IMR-90 (cell line): ENCODE results near the gene POLR3K. TPM values are rescaled to one million over a fixed set of nuclear protein-coding genes. Genes with fewer than 3 reads are reported as not detected.

Source experiments
- ATAC-seq: fragments of 200-7000 bp; cut with Tn5 transposase; 2 replicates; pipeline ENCODE4 v1.9.1; 2020; ENCODE audit warnings: low read depth, mild to moderate bottlenecking, moderate library complexity
- BruUV-seq: library from RNA; stranded (reverse); fragments of 400-500 nt; replicated peaks from 2 replicates; lab custom pipeline; 2021; lab: Mats Ljungman, UMichigan
- CTCF ChIA-PET: fragments of 300-600 bp; formaldehyde crosslinking; extraction: SDS; loops from one replicate; lab custom pipeline; 2021; ENCODE audit warnings: antibody characterized with exemption; lab: Yijun Ruan, JAX
- POLR2A ChIA-PET: fragments of 300-600 bp; sonication (Branson Sonifier 250); formaldehyde crosslinking; loops from one replicate; lab custom pipeline; 2022; ENCODE audit warnings: antibody characterized with exemption; ENCODE audit not compliant: unreplicated experiment; lab: Charles Lee
- DNase-seq: peaks from one replicate; pipeline ENCODE4 v3.0.0; 2013
- H2AFZ ChIP-seq: replicated peaks from 2 replicates; pipeline ENCODE3; 2013; ENCODE audit warnings: low read length, mild to moderate bottlenecking; ENCODE audit not compliant: poor library complexity
- H2AK5ac ChIP-seq: 2 replicates; pipeline ENCODE4 v1.6.1; 2013; ENCODE audit warnings: low read depth, low read length, inconsistent platforms
- H2AK9ac ChIP-seq: replicated peaks from 2 replicates; pipeline ENCODE3; 2013; ENCODE audit warnings: mild to moderate bottlenecking, low read depth, low read length, moderate library complexity; ENCODE audit not compliant: poor library complexity
- H2BK120ac ChIP-seq: 2 replicates; pipeline ENCODE4 v1.6.1; 2013; ENCODE audit warnings: low read depth, low read length, inconsistent platforms
- H2BK15ac ChIP-seq: 3 replicates; pipeline ENCODE4 v1.6.1; 2013; ENCODE audit warnings: low read depth, low read length, inconsistent platforms
- H2BK20ac ChIP-seq: 2 replicates; pipeline ENCODE4 v1.6.1; 2013; ENCODE audit warnings: low read depth, mild to moderate bottlenecking, inconsistent platforms, low read length, moderate library complexity
- H2BK5ac ChIP-seq: 2 replicates; pipeline ENCODE4 v1.6.1; 2013; ENCODE audit warnings: mild to moderate bottlenecking, low read depth, low read length, inconsistent platforms; ENCODE audit not compliant: poor library complexity, severe bottlenecking
- H3K14ac ChIP-seq: replicated peaks from 2 replicates; pipeline ENCODE4 v1.6.1; 2013; ENCODE audit warnings: low read depth, low read length, inconsistent platforms
- H3K18ac ChIP-seq: 2 replicates; pipeline ENCODE4 v1.6.1; 2013; ENCODE audit warnings: low read depth, low read length, control low read depth
- H3K23ac ChIP-seq: 2 replicates; pipeline ENCODE4 v1.6.1; 2013; ENCODE audit warnings: low read depth, low read length, inconsistent platforms
- H3K27ac ChIP-seq: 2 replicates; pipeline ENCODE4 v1.5.1; 2013; ENCODE audit warnings: mild to moderate bottlenecking, control low read depth, low read length; ENCODE audit not compliant: insufficient read depth
- H3K27me3 ChIP-seq: 2 replicates; pipeline ENCODE4 v1.6.1; 2013; ENCODE audit warnings: low read length; ENCODE audit not compliant: control insufficient read depth, insufficient read depth
- H3K36me3 ChIP-seq: 2 replicates; pipeline ENCODE4 v1.6.1; 2013; ENCODE audit warnings: low read length, mixed read lengths; ENCODE audit not compliant: control insufficient read depth, insufficient read depth
- H3K4ac ChIP-seq: 2 replicates; pipeline ENCODE4 v1.6.1; 2013; ENCODE audit warnings: low read depth, low read length, inconsistent platforms
- H3K4me1 ChIP-seq: 2 replicates; pipeline ENCODE4 v1.6.1; 2013; ENCODE audit warnings: low read length, mixed read lengths; ENCODE audit not compliant: control insufficient read depth, insufficient read depth
- H3K4me2 ChIP-seq: 2 replicates; pipeline ENCODE4 v1.6.1; 2013; ENCODE audit warnings: low read depth, mild to moderate bottlenecking, control low read depth, low read length, moderate library complexity
- H3K4me3 ChIP-seq: 2 replicates; pipeline ENCODE4 v1.5.1; 2013; ENCODE audit warnings: low read depth, mild to moderate bottlenecking, control low read depth, low read length, moderate library complexity; ENCODE audit not compliant: insufficient read depth
- H3K56ac ChIP-seq: 2 replicates; pipeline ENCODE4 v1.6.1; 2013; ENCODE audit warnings: low read length, inconsistent platforms; ENCODE audit not compliant: insufficient read depth; ENCODE audit errors: extremely low read depth
- H3K79me1 ChIP-seq, 2 experiments: 2 replicates each; pipeline ENCODE4 v1.6.1; 2013; ENCODE audit warnings: low read length in 2 of 2, inconsistent platforms in 1 of 2, low read depth in 1 of 2
- H3K9ac ChIP-seq: 2 replicates; pipeline ENCODE4 v1.6.1; 2013; ENCODE audit warnings: low read depth, low read length, control low read depth
- H3K9me1 ChIP-seq: 2 replicates; pipeline ENCODE4 v1.6.1; 2013; ENCODE audit warnings: low read length, inconsistent platforms; ENCODE audit not compliant: insufficient read depth
- H3K9me3 ChIP-seq: 2 replicates; pipeline ENCODE4 v1.6.1; 2013; ENCODE audit warnings: low read length; ENCODE audit not compliant: control insufficient read depth, insufficient read depth
- H4K20me1 ChIP-seq: 2 replicates; pipeline ENCODE4 v1.6.1; 2013; ENCODE audit warnings: low read length, inconsistent platforms; ENCODE audit not compliant: insufficient read depth
- H4K5ac ChIP-seq: 2 replicates; pipeline ENCODE4 v1.6.1; 2013; ENCODE audit warnings: mild to moderate bottlenecking, low read depth, low read length, control low read depth
- H4K8ac ChIP-seq, 2 experiments: 2 replicates each; pipeline ENCODE4 v1.6.1; 2013; ENCODE audit warnings: low read depth in 2 of 2, low read length in 2 of 2, control low read depth in 1 of 2, inconsistent platforms in 1 of 2
- H4K91ac ChIP-seq: 2 replicates; pipeline ENCODE4 v1.6.1; 2013; ENCODE audit warnings: low read depth, low read length, inconsistent platforms; ENCODE audit not compliant: insufficient read depth
- BHLHE40 ChIP-seq: fragments of 150-350 bp; IDR thresholded peaks from 2 replicates; pipeline ENCODE4 v1.6.1; 2016; ENCODE audit warnings: mild to moderate bottlenecking, low read depth, low read length
- CEBPB ChIP-seq: IDR thresholded peaks from 2 replicates; pipeline ENCODE4 v1.6.1; 2012; ENCODE audit warnings: low read depth, low read length, improper control_type of control experiment
- ELK1 ChIP-seq: fragments of 150-350 bp; IDR thresholded peaks from 2 replicates; pipeline ENCODE4 v1.6.1; 2016; ENCODE audit warnings: low read depth, mild to moderate bottlenecking, low read length, moderate library complexity, borderline replicate concordance
- FOS ChIP-seq: fragments of 150-350 bp; IDR thresholded peaks from 2 replicates; pipeline ENCODE4 v1.6.1; 2016; ENCODE audit warnings: low read depth, low read length
- MAFK ChIP-seq: IDR thresholded peaks from 2 replicates; pipeline ENCODE4 v1.6.1; 2012; ENCODE audit warnings: low read depth, low read length, improper control_type of control experiment
- MXI1 ChIP-seq: IDR thresholded peaks from 2 replicates; pipeline ENCODE4 v1.6.1; 2012; ENCODE audit warnings: low read depth, mild to moderate bottlenecking, low read length, moderate library complexity, borderline replicate concordance
- NFE2L2 ChIP-seq: fragments of 150-350 bp; IDR thresholded peaks from 2 replicates; pipeline ENCODE4 v1.6.1; 2016; ENCODE audit warnings: low read depth, mild to moderate bottlenecking, low read length
- POLR2A ChIP-seq: IDR thresholded peaks from 2 replicates; pipeline ENCODE4 v1.6.1; 2012; ENCODE audit warnings: mild to moderate bottlenecking, low read depth, low read length
- RAD21 ChIP-seq: IDR thresholded peaks from 2 replicates; pipeline ENCODE4 v1.6.1; 2012; ENCODE audit warnings: low read length, improper control_type of control experiment
- RCOR1 ChIP-seq: IDR thresholded peaks from 2 replicates; pipeline ENCODE4 v1.6.1; 2012; ENCODE audit warnings: mild to moderate bottlenecking, low read length, improper control_type of control experiment; ENCODE audit not compliant: insufficient replicate concordance
- RFX5 ChIP-seq: IDR thresholded peaks from 2 replicates; pipeline ENCODE4 v1.8.0; 2012; ENCODE audit warnings: low read depth, mild to moderate bottlenecking, low read length, moderate library complexity
- SMC3 ChIP-seq: fragments of 150-350 bp; IDR thresholded peaks from 2 replicates; pipeline ENCODE4 v1.6.1; 2016; ENCODE audit warnings: low read depth, mild to moderate bottlenecking, antibody characterized with exemption, low read length, moderate library complexity
- USF2 ChIP-seq: fragments of 150-350 bp; IDR thresholded peaks from 2 replicates; pipeline ENCODE4 v1.6.1; 2017; ENCODE audit warnings: mild to moderate bottlenecking, antibody characterized with exemption, low read length, low read depth
- WGBS, 2 experiments: methylation state at CpG; one replicate each; pipeline versions ENCODE4 v1.1.5 to v1.1.7; 2013; ENCODE audit warnings: missing lambda C conversion rate in 2 of 2; ENCODE audit not compliant: insufficient read length in 1 of 2; ENCODE audit errors: extremely low coverage in 2 of 2; 5-methylcytosine and 5-hydroxymethylcytosine counted together
- dilution Hi-C: fragments of 300-500 bp; cut with HindIII; formaldehyde crosslinking; loops from one replicate; pipeline ENCODE4 v1.14.3; 2018; ENCODE audit warnings: low sequenced_read_pairs; ENCODE audit not compliant: unreplicated experiment
- in situ Hi-C: fragments of 300-500 bp; cut with MboI; formaldehyde crosslinking; loops from 3 replicates; pipeline ENCODE4 v1.14.3; 2019; ENCODE audit warnings: low sequenced_read_pairs, inconsistent platforms, mixed read lengths
- intact Hi-C: fragments of 100-400 bp; cut with micrococcal nuclease; formaldehyde crosslinking; loops from 2 replicates; pipeline ENCODE4 v1.10.0; 2022
- polyA plus RNA-seq, 3 experiments: library from polyadenylated mRNA; depleted of rRNA; stranded (reverse); fragments of >200 nt; gene quantifications; 2 replicates each; pipeline ENCODE4 v1.2.3, GENCODE V29; 2012; ENCODE audit warnings: low replicate concordance in 1 of 3
- total RNA-seq: library from RNA; depleted of rRNA; stranded (reverse); fragments of >200 nt; gene quantifications from 2 replicates; pipeline ENCODE4 v1.2.3, GENCODE V29; 2012

Gene POLR3K
- total and polyA plus RNA-seq, 2 of the 4 experiments (the other 2 are of a cell fraction): 9.0 to 39.5 TPM

- no peak for TF ChIP-seq RFX5
Observed at GRCh38 chr16:74747-75334, 21.4 kb upstream of the POLR3K start (continued).

- no peak overlapping the region; the same call in 1 of the 2 replicates for H3K18ac ChIP-seq
- H2BK20ac ChIP-seq: peak overlapping the region; percentile 63
- H4K5ac ChIP-seq: no peak overlapping the region
- peak overlapping the region; percentile 100 for H2AK5ac ChIP-seq
- H3K9ac ChIP-seq: no peak overlapping the region
- peak overlapping the region; percentile 68 for H4K91ac ChIP-seq
- peak overlapping the region; percentile 62 for H2BK120ac ChIP-seq
- no peak overlapping the region for H4K8ac ChIP-seq
- dilution Hi-C loops: no loop called here
- H3K4ac ChIP-seq: peak overlapping the region; percentile 79
- POLR2A ChIA-PET: no interaction called here
- H3K27ac ChIP-seq: no peak overlapping the region
- peaks cover 30% of the 10 kb centered on the region for H4K20me1 ChIP-seq
- peak overlapping the region; percentile 38; the same call in 1 of the 3 replicates for H2BK15ac ChIP-seq
- WGBS, 2 experiments: 75% methylated on average over 2 of the region's 12 CpGs; no CpG with 5 or more reads in 1 of the 2 experiments
- H3K56ac ChIP-seq: no peak overlapping the region
- peak overlapping the region; percentile 50; the same call in 1 of the 2 replicates for H3K14ac ChIP-seq
- no peaks in the 10 kb centered on the region for H3K27me3 ChIP-seq
- H2AK9ac ChIP-seq: peak overlapping the region; percentile 57
- CTCF ChIA-PET: no interaction called here
- BruUV-seq: no TSS peak
- ATAC-seq (no peak), DNase-seq (no peak)
- peak overlapping the region; percentile 4 for H2AFZ ChIP-seq
- H3K4me2 ChIP-seq: no peak overlapping the region
- H3K36me3 ChIP-seq: no peaks in the 10 kb centered on the region; the same call in 1 of the 2 replicates
- H3K4me1 ChIP-seq: peaks cover 55% of the 10 kb centered on the region
- no peaks in the 10 kb centered on the region for H3K9me3 ChIP-seq
- no peak overlapping the region for H3K23ac ChIP-seq
- H2BK5ac ChIP-seq: no peak overlapping the region
- peaks cover 14% of the 10 kb centered on the region for H3K9me1 ChIP-seq
- in situ Hi-C loops: no loop called here
- no peak overlapping the region for H3K4me3 ChIP-seq
- H3K79me1 ChIP-seq: peaks cover 6 to 41% of the 10 kb centered on the region in 2 experiments
- intact Hi-C loops: no loop called here
- no peak for TF ChIP-seq MAFK
- no peak for TF ChIP-seq MXI1
- TF ChIP-seq RCOR1: no peak
- no peak for TF ChIP-seq FOS
- no peak for TF ChIP-seq POLR2A
- TF ChIP-seq BHLHE40: no peak
- no peak for TF ChIP-seq USF2
- no peak for TF ChIP-seq SMC3
- no peak for TF ChIP-seq RAD21
- no peak for TF ChIP-seq NFE2L2
- no peak for TF ChIP-seq CEBPB
- no peak for TF ChIP-seq ELK1
- TF ChIP-seq RFX5: no peak
Observed at GRCh38 chr16:74051-74746, 20.8 kb upstream of the POLR3K start.
